Stomach (tissue), 9 donors: ENCODE data around the gene S100A8. TPM values are rescaled to one million over a fixed set of nuclear protein-coding genes. Genes with fewer than 3 reads are reported as not detected.

Experiments used
- DNase-seq, 2 donors: peaks; one replicate each; pipeline versions ENCODE4 v3.0.0 to v3.0.0-alpha.2; 2013 to 2019
- H3K27ac ChIP-seq, 5 donors: fragments of 200-600 bp in 4 of 5; sonication (generic) in 4 of 5; one replicate each; pipeline ENCODE4 v1.5.1; 2013 to 2019; ENCODE audit warnings: mild to moderate bottlenecking in 1 of 5, moderate library complexity in 1 of 5
- H3K27me3 ChIP-seq, 3 donors: fragments of 200-600 bp; sonication (generic); one replicate each; pipeline ENCODE4 v1.5.1; 2017 to 2019; ENCODE audit warnings: mixed run types in 1 of 3
- H3K36me3 ChIP-seq, 4 donors: fragments of 200-600 bp; sonication (generic); 1 replicate in 3 of 4; 2 replicates in 1 of 4; pipeline ENCODE4 v1.5.1; 2016 to 2019
- H3K4me1 ChIP-seq, 4 donors: fragments of 200-600 bp; sonication (generic); one replicate each; pipeline ENCODE4 v1.5.1; 2016 to 2019
- H3K4me3 ChIP-seq, 4 donors: fragments of 200-600 bp; sonication (generic) in 3 of 4; one replicate each; pipeline ENCODE4 v1.5.1; 2016 to 2019; ENCODE audit warnings: mild to moderate bottlenecking in 1 of 4
- H3K9me3 ChIP-seq, 4 donors: fragments of 200-600 bp; sonication (generic); one replicate each; pipeline ENCODE4 v1.5.1; 2016 to 2019
- EP300 ChIP-seq: sonication (generic); formaldehyde crosslinking; IDR thresholded peaks from one replicate; pipeline ENCODE4 v1.6.1; 2017; ENCODE audit warnings: antibody characterized with exemption
- POLR2A ChIP-seq, 4 donors: fragments of 450-650 bp; IDR thresholded peaks; one replicate each; pipeline ENCODE4 v1.6.1; 2016; ENCODE audit warnings: antibody characterized with exemption in 4 of 4, control low read depth in 2 of 4, mild to moderate bottlenecking in 1 of 4, moderate library complexity in 1 of 4
- POLR2AphosphoS5 ChIP-seq, 3 donors: sonication (generic); formaldehyde crosslinking; IDR thresholded peaks; one replicate each; pipeline ENCODE4 v1.6.1; 2016; ENCODE audit warnings: antibody characterized with exemption in 3 of 3
- WGBS, 5 donors: extraction: QIAGEN DNeasy Blood & Tissue Kit in 3 of 5; methylation state at CpG; one replicate each; pipeline versions ENCODE4 v1.1.5 to v1.1.7; 2013 to 2018; 5-methylcytosine and 5-hydroxymethylcytosine counted together
- intact Hi-C: fragments of 100-400 bp; cut with DNase I; formaldehyde crosslinking; loops from one replicate; pipeline ENCODE4 v1.15.1; 2023; ENCODE audit warnings: low total_unique reads
- polyA plus RNA-seq, 3 donors: library from polyadenylated mRNA; stranded (reverse); fragments of 200-250 nt; gene quantifications; one replicate each; pipeline ENCODE4 v1.2.3, GENCODE V29; 2013
- total RNA-seq, 5 donors: library from RNA; depleted of rRNA; stranded (reverse); fragments of >200 nt; gene quantifications; one replicate each; pipeline versions ENCODE4 v1.1.0 to v1.2.3, GENCODE V29; 2014 to 2016
- TF ChIP-seq, protein P1 (sequence below), 7 experiments: fragments of 450-650 bp in 4 of 7; fragments of 200-600 bp in 3 of 7; sonication (generic) in 3 of 7; IDR thresholded peaks; one replicate each; pipeline ENCODE4 v1.5.1; 2016 to 2019; ENCODE audit warnings: antibody characterized with exemption in 7 of 7, control low read depth in 2 of 7, mild to moderate bottlenecking in 1 of 7
- donor health status: healthy with polysubstance abuse.
- donor health status: Bipolar disorder and iron deficiency.
- donor health status: healthy.

S100A8 gene
- total and polyA plus RNA-seq, 8 donors: 16.8 to 21,822 (median 86.4) TPM; not detected in 1

DNA sequence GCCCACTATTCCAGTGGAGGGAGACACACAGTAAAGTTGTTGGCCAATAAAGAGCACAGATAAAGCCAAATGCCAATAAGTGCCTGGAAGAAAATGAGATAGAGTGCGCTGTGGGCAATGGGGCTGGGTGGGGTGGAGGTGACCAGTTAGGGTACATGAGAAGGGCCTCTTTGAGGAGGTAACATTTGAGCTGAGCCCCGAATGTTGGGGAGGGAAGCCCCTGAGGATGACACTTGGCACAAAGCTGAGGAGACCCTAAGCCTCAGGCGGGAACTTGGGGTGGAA, 32.2 kb downstream of the S100A8 start:
- H3K27me3 ChIP-seq: peaks cover 0 to 22% (median 0%) of the 10 kb centered on the region in 3 donors
- H3K4me1 ChIP-seq: no peaks in the 10 kb centered on the region
- intact Hi-C loops: no loop called here
- H3K9me3 ChIP-seq: no peaks in the 10 kb centered on the region
- DNase-seq: no peak
- WGBS, 5 donors: 73 to 84% (median 80%) methylated on average over 3 of the region's 3 CpGs
- TF ChIP-seq, protein P1, sequence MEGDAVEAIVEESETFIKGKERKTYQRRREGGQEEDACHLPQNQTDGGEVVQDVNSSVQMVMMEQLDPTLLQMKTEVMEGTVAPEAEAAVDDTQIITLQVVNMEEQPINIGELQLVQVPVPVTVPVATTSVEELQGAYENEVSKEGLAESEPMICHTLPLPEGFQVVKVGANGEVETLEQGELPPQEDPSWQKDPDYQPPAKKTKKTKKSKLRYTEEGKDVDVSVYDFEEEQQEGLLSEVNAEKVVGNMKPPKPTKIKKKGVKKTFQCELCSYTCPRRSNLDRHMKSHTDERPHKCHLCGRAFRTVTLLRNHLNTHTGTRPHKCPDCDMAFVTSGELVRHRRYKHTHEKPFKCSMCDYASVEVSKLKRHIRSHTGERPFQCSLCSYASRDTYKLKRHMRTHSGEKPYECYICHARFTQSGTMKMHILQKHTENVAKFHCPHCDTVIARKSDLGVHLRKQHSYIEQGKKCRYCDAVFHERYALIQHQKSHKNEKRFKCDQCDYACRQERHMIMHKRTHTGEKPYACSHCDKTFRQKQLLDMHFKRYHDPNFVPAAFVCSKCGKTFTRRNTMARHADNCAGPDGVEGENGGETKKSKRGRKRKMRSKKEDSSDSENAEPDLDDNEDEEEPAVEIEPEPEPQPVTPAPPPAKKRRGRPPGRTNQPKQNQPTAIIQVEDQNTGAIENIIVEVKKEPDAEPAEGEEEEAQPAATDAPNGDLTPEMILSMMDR (IDR thresholded peaks at IDR 0.05): no peak
- TF ChIP-seq POLR2A (IDR thresholded peaks at IDR 0.05) (no peak), POLR2AphosphoS5 (IDR thresholded peaks at IDR 0.05) (no peak), EP300 (no peak)
- H3K4me3 ChIP-seq: peak overlapping the region in 3 of 4 donors; percentile 3 to 40 (median 27)
- peak overlapping the region in 3 of 5 donors; percentile 45 to 77 (median 56) for H3K27ac ChIP-seq
- no peaks in the 10 kb centered on the region for H3K36me3 ChIP-seq

DNA sequence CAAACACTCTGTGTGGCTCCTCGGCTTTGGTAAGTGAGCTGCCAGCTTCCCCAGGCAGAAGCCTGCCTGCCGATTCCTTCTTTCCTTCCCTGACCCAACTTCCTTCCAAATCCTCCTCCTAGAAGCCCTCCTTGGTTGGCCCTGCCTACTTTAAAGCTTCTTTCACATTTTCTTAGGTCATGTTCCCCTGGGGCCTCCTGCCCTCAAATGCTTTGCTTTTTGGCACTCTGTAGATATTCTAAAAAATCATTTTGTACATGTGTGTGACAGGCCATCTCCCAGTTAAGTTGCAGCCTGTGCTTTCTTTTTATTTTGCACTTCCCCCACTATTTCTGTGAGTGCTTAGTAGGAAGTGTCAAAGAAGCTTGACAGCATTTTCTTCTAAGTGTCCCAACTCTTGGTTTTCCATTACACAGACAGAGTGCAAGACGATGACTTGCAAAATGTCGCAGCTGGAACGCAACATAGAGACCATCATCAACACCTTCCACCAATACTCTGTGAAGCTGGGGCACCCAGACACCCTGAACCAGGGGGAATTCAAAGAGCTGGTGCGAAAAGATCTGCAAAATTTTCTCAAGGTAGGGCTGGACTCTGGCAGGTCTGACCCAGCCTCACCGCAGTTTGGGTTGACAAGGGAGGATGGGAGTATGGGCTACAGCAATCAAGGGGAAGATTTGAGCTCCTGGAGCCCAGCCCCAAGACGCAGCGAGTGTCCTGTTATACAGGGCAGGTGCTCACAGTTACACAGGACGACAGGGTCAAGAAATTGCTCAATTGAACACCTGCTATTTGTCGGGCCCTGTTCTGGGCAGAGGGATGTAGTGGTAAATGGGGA, 32.8 kb downstream of the S100A8 start, which contains the start of gene S100A9:
TSS of gene S100A9 (plus strand) at position 2 of the 838 bp plus-strand sequence. CDS start at position 432, 430 bp downstream.
- H3K4me3 ChIP-seq: peak within 1 kb of the TSS in 3 of 4 donors; percentile 3 to 40 (median 27)
- peak in 1 of 3 donors; percentile 26 for TF ChIP-seq POLR2AphosphoS5 (IDR thresholded peaks at IDR 0.05)
- TF ChIP-seq POLR2A (IDR thresholded peaks at IDR 0.05): no peak
- no peaks in the 10 kb centered on the region for H3K9me3 ChIP-seq
- DNase-seq: no peak
- H3K36me3 ChIP-seq: no peaks in the 10 kb centered on the region
- WGBS, 5 donors: 71 to 80% (median 79%) methylated on average over 11 of the region's 11 CpGs
- intact Hi-C loops: no loop called here
- H3K27ac ChIP-seq: peak within 1 kb of the TSS in 3 of 5 donors; percentile 45 to 77 (median 56)
- peaks cover 0 to 24% (median 0%) of the 10 kb centered on the region in 3 donors for H3K27me3 ChIP-seq
- H3K4me1 ChIP-seq: no peaks in the 10 kb centered on the region

DNA sequence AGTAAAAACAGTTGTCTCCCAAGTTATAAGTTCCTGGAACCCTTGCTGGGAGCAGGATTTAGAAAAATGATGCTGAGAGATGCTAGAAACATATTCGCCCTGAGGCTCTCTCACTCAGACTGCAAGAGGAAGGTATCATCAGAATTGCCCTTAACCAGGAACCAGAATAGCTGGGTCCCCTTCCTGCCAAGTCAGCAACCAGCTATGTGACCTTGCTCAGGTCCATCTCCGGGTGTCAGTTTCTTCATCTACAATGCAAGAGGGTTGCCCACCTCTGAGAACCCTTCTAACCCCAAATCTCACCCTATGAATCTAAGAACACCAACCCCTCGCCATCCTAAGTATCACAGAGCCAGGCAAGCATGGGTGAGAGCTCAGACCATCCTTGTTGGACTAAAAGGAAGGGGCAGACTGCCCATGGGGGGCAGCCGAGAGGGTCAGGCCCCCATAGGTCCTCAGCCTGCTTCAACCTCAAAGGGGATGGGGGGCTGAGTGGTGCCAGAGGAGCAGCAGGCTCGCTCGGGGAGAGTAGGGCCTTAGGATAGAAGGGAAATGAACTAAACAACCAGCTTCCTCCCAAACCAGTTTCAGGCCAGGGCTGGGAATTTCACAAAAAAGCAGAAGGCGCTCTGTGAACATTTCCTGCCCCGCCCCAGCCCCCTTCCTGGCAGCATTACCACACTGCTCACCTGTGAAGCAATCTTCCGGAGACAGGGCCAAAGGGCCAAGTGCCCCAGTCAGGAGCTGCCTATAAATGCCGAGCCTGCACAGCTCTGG, 33.6 kb downstream of the S100A8 start:
- Histone ChIP-seq H3K4me3 (peak overlapping the region in 1 of 4 donors; percentile 40), H3K27ac (peak overlapping the region in 2 of 5 donors; percentile 56 to 77), H3K27me3 (peaks cover 0 to 24% (median 0%) of the 10 kb centered on the region in 3 donors), H3K36me3 (no peaks in the 10 kb centered on the region), H3K9me3 (no peaks in the 10 kb centered on the region), H3K4me1 (no peaks in the 10 kb centered on the region)
- 50 to 62% (median 60%) methylated on average over 10 of the region's 10 CpGs for WGBS, 5 donors
- no peak for TF ChIP-seq POLR2A (IDR thresholded peaks at IDR 0.05)
- TF ChIP-seq EP300: no peak
- TF ChIP-seq, protein P1 (IDR thresholded peaks at IDR 0.05): no peak
- TF ChIP-seq POLR2AphosphoS5 (IDR thresholded peaks at IDR 0.05): no peak
- intact Hi-C loops: no loop called here
- peak; percentile 27 to 46 for DNase-seq

DNA sequence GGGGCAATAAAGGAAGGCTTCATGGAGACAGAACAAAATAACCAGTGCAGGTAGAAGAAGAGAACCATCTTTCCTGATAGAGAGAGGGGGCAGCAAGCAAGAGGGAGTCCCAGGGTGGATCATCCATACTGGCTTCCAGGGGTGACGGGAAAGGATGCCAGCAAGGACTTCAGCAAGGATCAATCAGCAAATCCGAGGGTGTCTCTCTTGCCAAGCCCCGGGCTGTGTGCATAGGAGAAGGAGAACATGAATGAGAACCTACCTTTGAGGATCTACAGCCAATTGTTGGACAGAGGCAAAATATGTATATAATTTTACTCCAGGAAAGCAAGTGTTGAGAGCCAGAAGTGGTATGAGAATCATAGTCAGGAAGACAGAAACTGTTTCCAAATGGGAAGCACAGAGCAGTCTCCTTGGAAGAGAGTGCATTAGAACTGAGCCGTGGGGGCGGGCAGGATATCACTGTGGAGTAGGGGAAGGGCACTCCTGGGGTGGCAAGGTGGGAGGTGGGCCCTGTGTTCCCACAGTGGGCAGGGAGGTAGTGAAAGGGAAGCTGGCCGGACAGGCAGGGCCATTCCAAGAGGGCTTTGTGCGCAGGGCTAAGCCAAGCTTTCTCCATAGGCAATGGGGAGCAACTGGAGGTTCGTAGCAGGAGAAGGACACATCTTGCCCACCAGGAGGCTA, 34.3 kb downstream of the S100A8 start:
- H3K36me3 ChIP-seq: no peaks in the 10 kb centered on the region
- no peaks in the 10 kb centered on the region for H3K9me3 ChIP-seq
- TF ChIP-seq EP300 (no peak), POLR2A (IDR thresholded peaks at IDR 0.05) (no peak), POLR2AphosphoS5 (IDR thresholded peaks at IDR 0.05) (no peak)
- TF ChIP-seq, protein P1 (IDR thresholded peaks at IDR 0.05): no peak
- intact Hi-C loops: no loop called here
- H3K27me3 ChIP-seq: peaks cover 0 to 30% (median 0%) of the 10 kb centered on the region in 3 donors
- no peaks in the 10 kb centered on the region for H3K4me1 ChIP-seq
- no peak for DNase-seq
- 77 to 89% (median 87%) methylated on average over 8 of the region's 8 CpGs for WGBS, 5 donors
- peak overlapping the region in 2 of 5 donors; percentile 56 to 77 for H3K27ac ChIP-seq
- H3K4me3 ChIP-seq: no peak overlapping the region
